Measurements from ENCODE around the gene PSRC1.
"Not testable (repeated sequence)": the region's sequence is repeated elsewhere in the genome, so short reads cannot be mapped to it uniquely, and the experiment has no call there.

PSRC1 gene

GRCh38 chr1:109295712-109296415 lies 12.9 kb upstream of the PSRC1 start:
- DNase-seq (ENCODE audit: low read depth), result no peak

- no peak for DNase-seq (ENCODE audit: low read depth)
Observed at GRCh38 chr1:109294481-109294880, 11.5 kb upstream of the PSRC1 start.

- DNase-seq (ENCODE audit: low read depth), result no peak
Observed at GRCh38 chr1:109293026-109293425, 10.1 kb upstream of the PSRC1 start.

- no peak for DNase-seq (ENCODE audit: low read depth)
Observed at GRCh38 chr1:109292364-109292763, 9.4 kb upstream of the PSRC1 start.

GRCh38 chr1:109290998-109291397 lies 8.1 kb upstream of the PSRC1 start:
- DNase-seq (ENCODE audit: low read depth), result no peak

- DNase-seq (ENCODE audit: low read depth), result no peak
Observed at GRCh38 chr1:109290137-109290536, 7.2 kb upstream of the PSRC1 start.

- not testable (repeated sequence) for DNase-seq (ENCODE audit: low read depth)
Observed at GRCh38 chr1:109286762-109287161, 3.8 kb upstream of the PSRC1 start.

- DNase-seq (ENCODE audit: low read depth), result no peak
Observed at GRCh38 chr1:109283748-109284600, 1.0 kb upstream of the PSRC1 start.

GRCh38 chr1:109282497-109282951 lies 421 bp downstream of the PSRC1 start:
- DNase-seq (ENCODE audit: low read depth), result no peak

- DNase-seq (ENCODE audit: low read depth), result no peak
Observed at GRCh38 chr1:109281680-109282496, 1.1 kb downstream of the PSRC1 start.

- no peak for DNase-seq (ENCODE audit: low read depth)
Observed at GRCh38 chr1:109280862-109281261, 2.1 kb downstream of the PSRC1 start.

GRCh38 chr1:109279615-109280278 lies 3.2 kb downstream of the PSRC1 start:
- DNase-seq (ENCODE audit: low read depth), result no peak

GRCh38 chr1:109277434-109278204 lies 5.3 kb downstream of the PSRC1 start:
- DNase-seq (ENCODE audit: low read depth), result peak; percentile 41

- no peak for DNase-seq (ENCODE audit: low read depth)
Observed at GRCh38 chr1:109275706-109276345, 7.1 kb downstream of the PSRC1 start.

- DNase-seq (ENCODE audit: low read depth), result no peak
Observed at GRCh38 chr1:109274533-109275476, 8.1 kb downstream of the PSRC1 start.

- DNase-seq (ENCODE audit: low read depth), result no peak
Observed at GRCh38 chr1:109273570-109274288, 9.2 kb downstream of the PSRC1 start.

- no peak for DNase-seq (ENCODE audit: low read depth)
Observed at GRCh38 chr1:109272831-109273547, 10.0 kb downstream of the PSRC1 start.
